GM18517 (cell line): ENCODE data around the gene ISOC1.

Experiments
- ATAC-seq: cut with Tn5 transposase; IDR thresholded peaks from one replicate; pipeline ENCODE4 v1.9.1; 2021; ENCODE audit warnings: mild to moderate bottlenecking, moderate library complexity; ENCODE audit not compliant: unreplicated experiment

Gene ISOC1

DNA sequence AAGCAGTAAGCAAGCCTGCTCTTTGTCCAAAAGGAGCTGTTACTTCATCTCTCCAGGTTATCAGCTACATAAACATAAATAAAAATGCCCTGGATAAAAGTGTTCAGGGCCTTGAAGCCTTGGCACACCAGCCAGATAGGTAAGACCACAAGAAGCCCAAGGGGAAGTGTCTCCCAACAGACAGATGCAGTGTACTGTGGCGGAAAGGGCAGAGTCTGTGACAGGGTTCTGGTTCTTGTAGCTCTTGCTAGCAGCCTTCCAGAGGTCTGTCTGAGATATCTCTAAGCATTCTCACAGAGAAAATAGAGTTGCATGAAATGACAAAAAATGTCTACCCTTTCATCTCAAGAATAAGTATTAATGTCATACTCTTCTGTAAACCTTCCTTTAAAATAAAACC, 30.1 kb downstream of the ISOC1 start:
- no peak for ATAC-seq

DNA sequence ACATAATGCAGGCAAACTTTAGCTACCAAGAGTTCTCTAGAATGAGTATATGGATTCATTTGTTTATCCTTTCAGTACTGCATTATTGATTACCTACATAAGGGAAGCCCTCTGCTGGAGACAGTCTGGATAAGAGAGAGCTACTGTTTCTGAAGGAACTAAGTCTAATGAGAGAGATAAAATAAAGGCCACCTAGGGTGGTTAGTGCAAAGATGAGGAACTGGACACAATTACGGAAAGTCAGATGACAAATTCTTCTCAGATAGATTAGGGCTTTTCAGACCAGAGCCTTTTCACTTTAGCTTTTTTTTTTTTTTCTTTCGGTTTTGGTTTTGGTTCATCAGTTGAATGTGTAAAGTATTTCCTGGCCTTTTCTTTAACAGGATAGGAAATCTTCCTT, 31.3 kb downstream of the ISOC1 start:
- peak; percentile 87 for ATAC-seq

DNA sequence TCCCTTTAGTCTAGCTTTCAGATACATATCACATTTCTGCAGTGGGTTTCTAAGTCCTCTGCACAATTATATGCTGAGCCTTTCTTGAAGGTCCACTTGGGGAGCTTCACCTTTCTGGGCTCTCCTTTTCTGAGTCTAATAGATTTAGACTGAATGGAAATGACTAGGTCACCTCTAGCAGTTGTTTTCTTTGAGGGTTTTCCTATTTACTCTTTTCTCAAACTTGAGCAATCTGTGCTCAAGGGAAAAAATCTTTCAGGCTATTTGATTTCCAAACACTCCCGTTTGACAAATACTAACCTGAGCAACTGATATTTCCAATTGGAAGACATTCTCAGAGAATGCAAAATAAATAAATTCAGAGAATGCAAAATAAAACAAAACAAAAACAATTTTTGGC, 39.0 kb downstream of the ISOC1 start:
- ATAC-seq = no peak

DNA sequence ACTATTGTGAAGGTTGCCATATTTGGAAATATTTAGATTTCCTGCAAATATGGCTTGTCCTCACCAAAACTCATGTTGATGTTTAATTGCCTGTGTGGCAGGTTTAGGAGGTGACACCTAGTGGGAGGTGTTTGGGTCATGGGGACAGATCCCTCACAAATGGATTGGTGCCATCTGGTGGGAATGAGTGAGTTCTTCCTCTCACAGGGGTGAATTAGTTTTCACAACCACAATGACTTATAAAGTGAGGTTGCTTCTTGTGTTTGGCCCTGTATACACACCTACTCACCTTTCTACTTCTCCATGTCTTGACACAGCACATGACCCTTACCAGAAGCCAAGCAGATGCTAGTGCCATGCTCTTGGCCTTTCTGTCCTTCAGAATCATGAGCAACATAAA, 41.1 kb downstream of the ISOC1 start:
- no peak for ATAC-seq

DNA sequence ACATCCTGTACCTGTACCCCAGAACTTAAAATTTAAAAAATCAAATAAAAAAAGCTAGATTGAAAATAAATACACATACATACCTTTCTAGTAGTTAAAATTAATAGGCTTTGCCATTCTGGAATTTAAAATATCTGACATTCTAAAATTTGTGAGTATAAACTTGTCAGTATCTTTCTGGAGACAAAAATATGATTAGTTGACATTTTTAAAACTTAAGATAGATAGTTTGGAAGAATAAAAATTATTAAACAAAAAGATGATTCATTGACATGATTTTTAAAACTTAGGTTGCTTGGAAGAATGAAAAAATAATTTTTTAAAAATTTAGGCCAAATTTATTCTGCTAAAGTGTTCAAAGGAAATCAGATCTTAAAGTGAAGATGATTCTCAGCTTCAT, 43.1 kb downstream of the ISOC1 start:
- no peak for ATAC-seq

DNA sequence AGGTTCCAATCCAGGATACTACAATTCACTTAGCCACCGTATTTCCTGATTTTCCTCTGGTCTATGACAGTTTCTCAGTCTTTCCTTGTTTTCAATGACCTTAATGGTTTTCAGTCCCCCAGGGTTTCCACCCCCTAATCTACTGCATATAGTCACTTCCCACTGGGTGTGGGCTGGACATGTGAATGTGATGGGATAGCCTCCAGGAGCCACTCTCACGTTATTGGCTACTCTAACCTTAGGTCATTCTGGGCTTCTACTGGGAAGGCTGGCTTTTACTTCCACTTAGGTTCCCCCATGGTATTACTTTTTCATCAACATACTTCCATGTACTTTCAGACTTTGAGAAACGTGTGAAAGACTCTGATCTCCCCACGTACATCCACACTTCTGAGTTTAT, 46.5 kb downstream of the ISOC1 start:
- ATAC-seq = no peak

DNA sequence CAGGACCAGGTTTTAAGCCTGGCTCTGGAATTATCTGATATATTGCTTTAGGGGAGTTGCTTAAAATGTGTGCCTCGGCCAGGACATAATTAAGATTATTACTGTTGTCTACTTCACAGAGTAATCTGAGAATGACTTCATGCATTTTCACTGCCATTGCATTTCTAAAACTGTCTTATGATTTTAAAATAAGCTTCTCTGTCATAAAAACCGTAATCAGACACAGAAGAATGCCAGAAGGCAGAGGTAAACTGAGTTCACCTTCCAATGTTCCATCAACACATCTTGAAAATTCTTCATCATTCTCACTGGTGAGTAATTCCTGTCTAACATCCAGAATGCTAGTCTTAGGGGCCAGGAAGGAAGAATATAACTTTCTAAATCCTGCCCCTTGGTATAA, 47.1 kb downstream of the ISOC1 start:
- ATAC-seq = no peak

DNA sequence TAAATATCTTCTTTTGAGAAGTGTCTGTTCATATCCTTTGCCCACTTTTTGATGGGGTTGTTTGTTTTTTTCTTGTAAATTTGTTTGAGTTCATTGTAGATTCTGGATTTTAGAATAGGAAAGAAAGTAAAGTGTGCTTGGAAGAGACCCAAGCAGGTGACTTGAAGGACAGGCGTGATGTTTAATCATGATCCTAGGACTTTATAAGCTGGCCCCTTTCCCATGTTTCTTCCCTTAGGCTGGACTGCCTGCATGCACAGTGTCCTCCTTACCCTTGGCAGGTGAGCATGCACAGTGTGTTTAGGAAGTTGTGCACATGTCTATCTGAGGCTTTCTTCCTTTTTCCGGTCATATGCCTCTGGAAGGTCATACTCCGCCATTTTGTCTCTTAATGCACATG, 61.3 kb downstream of the ISOC1 start:
- no peak for ATAC-seq

DNA sequence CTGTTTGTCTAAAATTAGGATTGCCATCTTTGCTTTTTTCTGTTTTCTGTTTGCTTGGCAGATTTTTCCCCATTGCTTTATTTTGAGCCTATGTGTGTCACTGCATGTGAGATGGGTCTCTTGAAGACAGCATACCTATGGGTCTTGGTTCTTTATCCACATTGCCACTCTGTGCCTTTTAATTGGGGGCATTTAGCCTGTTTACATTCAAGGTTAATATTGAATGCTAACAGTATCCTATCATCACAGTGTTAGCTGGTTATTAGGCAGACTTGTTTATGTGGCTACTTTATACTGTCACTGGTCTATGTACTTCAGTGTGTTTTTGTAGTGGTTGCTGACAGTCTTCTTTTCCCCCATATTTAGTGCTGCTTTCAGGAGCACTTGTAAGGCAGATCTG, 67.3 kb downstream of the ISOC1 start:
- ATAC-seq = no peak
